A549 (cell line): ENCODE results near the gene SH3BGR. TPM values are rescaled to one million over a fixed set of nuclear protein-coding genes. Genes with fewer than 3 reads are reported as not detected.

ENCODE experiments used
- ATAC-seq, 2 experiments: fragments of 200-7000 bp in 1 of 2; fragments of >200 bp in 1 of 2; cut with Nextera tagmentation in 1 of 2; cut with Tn5 transposase in 1 of 2; 3 replicates each; pipeline versions ENCODE4 v1.8.0 to v1.9.1; 2018 to 2020; ENCODE audit warnings: mild to moderate bottlenecking in 1 of 2, moderate library complexity in 1 of 2
- CTCF ChIA-PET: fragments of 300-600 bp; sonication (Branson Sonifier 250); formaldehyde crosslinking; extraction: SDS; loops from one replicate; lab custom pipeline; 2021; ENCODE audit warnings: antibody characterized with exemption, inconsistent platforms; lab: Yijun Ruan, JAX
- POLR2A ChIA-PET: fragments of 350-600 bp; formaldehyde crosslinking; extraction: SDS; loops from one replicate; lab custom pipeline; 2021; ENCODE audit warnings: antibody characterized with exemption, inconsistent platforms; lab: Yijun Ruan, JAX
- DNase-seq, 2 experiments: peaks; one replicate each; pipeline versions ENCODE4 v3.0.0 to v3.0.0-alpha.2; 2011 to 2016; ENCODE audit warnings: low read depth in 1 of 2, low spot score in 1 of 2
- FAIRE-seq: peaks from 2 replicates; lab custom pipeline; 2011; peaks lifted over from hg19 to GRCh38; lab: Jason Lieb, UNC
- H3K27ac ChIP-seq, 2 experiments: fragments of >200 bp; sonication (Bioruptor Twin); formaldehyde crosslinking; 3 replicates each; pipeline ENCODE4 v1.5.1; 2016 to 2017
- H3K4me1 ChIP-seq: fragments of >200 bp; sonication (Bioruptor Twin); formaldehyde crosslinking; 3 replicates; pipeline ENCODE4 v1.6.1; 2016
- H3K4me2 ChIP-seq: fragments of >200 bp; sonication (Bioruptor Twin); formaldehyde crosslinking; 3 replicates; pipeline ENCODE4 v1.6.1; 2016
- H3K4me3 ChIP-seq: fragments of >200 bp; sonication (Bioruptor Twin); formaldehyde crosslinking; 3 replicates; pipeline ENCODE4 v1.5.1; 2016
- H3K9me3 ChIP-seq: fragments of >200 bp; sonication (Bioruptor Twin); formaldehyde crosslinking; 3 replicates; pipeline ENCODE4 v1.6.1; 2016
- ATOH8 ChIP-seq: fragments of 250-450 bp; sonication (Bioruptor Pico); IDR thresholded peaks from 2 replicates; pipeline ENCODE4 v1.5.0; 2020; ENCODE audit warnings: low read depth, mild to moderate bottlenecking, moderate library complexity
- BCL3 ChIP-seq: fragments of >200 bp; sonication (Bioruptor Twin); formaldehyde crosslinking; IDR thresholded peaks from 3 replicates; pipeline ENCODE4 v1.6.1; 2016
- CHD4 ChIP-seq: fragments of 200-600 bp; sonication (generic); IDR thresholded peaks from 2 replicates; pipeline ENCODE4 v1.6.1; 2016; ENCODE audit warnings: antibody characterized with exemption, mild to moderate bottlenecking, borderline replicate concordance
- ELK1 ChIP-seq: fragments of 150-350 bp; IDR thresholded peaks from 2 replicates; pipeline ENCODE4 v1.6.1; 2014; ENCODE audit warnings: low read depth, mild to moderate bottlenecking, low read length
- FOSB ChIP-seq: fragments of 250-450 bp; sonication (Bioruptor Pico); IDR thresholded peaks from 2 replicates; pipeline ENCODE4 v1.5.0; 2020; ENCODE audit warnings: mild to moderate bottlenecking, moderate library complexity
- HDAC2 ChIP-seq: fragments of 200-600 bp; sonication (generic); IDR thresholded peaks from 2 replicates; pipeline ENCODE4 v1.6.1; 2016
- HES2 ChIP-seq: fragments of >200 bp; sonication (Bioruptor Twin); formaldehyde crosslinking; IDR thresholded peaks from 2 replicates; pipeline ENCODE4 v1.6.1; 2016
- HMGXB4 ChIP-seq: fragments of 250-450 bp; sonication (Bioruptor Pico); IDR thresholded peaks from 2 replicates; pipeline ENCODE4 v1.5.0; 2021; ENCODE audit warnings: mild to moderate bottlenecking, moderate library complexity, borderline replicate concordance
- JUN ChIP-seq, 2 experiments: fragments of >200 bp; sonication (Bioruptor Twin); formaldehyde crosslinking; IDR thresholded peaks; 2 replicates in 1 of 2; 3 replicates in 1 of 2; pipeline ENCODE4 v1.6.1; 2016 to 2017
- KDM1A ChIP-seq: fragments of 200-600 bp; sonication (generic); IDR thresholded peaks from 2 replicates; pipeline ENCODE4 v1.6.1; 2016; ENCODE audit warnings: low read depth, mild to moderate bottlenecking
- KDM5A ChIP-seq: fragments of 200-600 bp; sonication (generic); IDR thresholded peaks from 2 replicates; pipeline ENCODE4 v1.6.1; 2016; ENCODE audit warnings: antibody characterized with exemption, mild to moderate bottlenecking
- MAX ChIP-seq: IDR thresholded peaks from 2 replicates; pipeline ENCODE4 v1.6.1; 2012
- RAD21 ChIP-seq, 2 experiments: fragments of >200 bp in 1 of 2; sonication (Bioruptor Twin) in 1 of 2; formaldehyde crosslinking in 1 of 2; IDR thresholded peaks in 1 of 2; conservative IDR thresholded peaks in 1 of 2; 2 replicates in 1 of 2; 3 replicates in 1 of 2; pipeline ENCODE4 v1.6.1; 2012 to 2018; ENCODE audit warnings: inconsistent platforms in 1 of 2
- RCOR1 ChIP-seq: fragments of 150-350 bp; IDR thresholded peaks from 2 replicates; pipeline ENCODE4 v1.6.1; 2014; ENCODE audit warnings: antibody characterized with exemption, low read length, low read depth
- SMC3 ChIP-seq: fragments of >200 bp; sonication (Bioruptor Twin); formaldehyde crosslinking; IDR thresholded peaks from 3 replicates; pipeline ENCODE4 v1.6.1; 2018; ENCODE audit warnings: inconsistent platforms
- ZFP36 ChIP-seq: fragments of 450-650 bp; IDR thresholded peaks from 2 replicates; pipeline ENCODE4 v1.6.1; 2014; ENCODE audit warnings: borderline replicate concordance; ENCODE audit not compliant: partially characterized antibody
- ZSCAN20 ChIP-seq: fragments of 250-450 bp; sonication (Bioruptor Pico); IDR thresholded peaks from 2 replicates; pipeline ENCODE4 v1.8.0; 2022; ENCODE audit warnings: mild to moderate bottlenecking, moderate library complexity
- WGBS: methylation state at CpG from one replicate; pipeline ENCODE4 v1.1.6; 2017; ENCODE audit errors: missing lambda C conversion rate; 5-methylcytosine and 5-hydroxymethylcytosine counted together
- polyA plus RNA-seq, 4 experiments: library from polyadenylated mRNA; depleted of rRNA in 3 of 4; stranded (reverse); fragments of >200 nt; fragmentation: RNase III in 1 of 4; extraction: RNeasy Plus Mini Kit Qiagen cat#74134 plus additional on column Dnase treatment in 1 of 4; gene quantifications; 2 replicates in 3 of 4; 3 replicates in 1 of 4; pipeline ENCODE4 v1.2.3, GENCODE V29; 2011 to 2017

SH3BGR gene
- polyA plus RNA-seq, 2 of the 4 experiments (the other 2 are of a cell fraction): 1.0 to 3.0 TPM

GRCh38 chr21:39422527-39423241 is 29.1 kb upstream of the SH3BGR start:
- H3K4me1 ChIP-seq: no peaks in the 10 kb centered on the region
- no peaks in the 10 kb centered on the region for H3K9me3 ChIP-seq
- no peak overlapping the region for H3K27ac ChIP-seq
- CTCF ChIA-PET: interaction anchor here (1.4 kb wide), 1 partner anchor 19 kb away, joined by 5 read pairs; no protein-coding TSS in a partner anchor
- ATAC-seq: no peak
- no peak for FAIRE-seq
- H3K4me3 ChIP-seq: no peak overlapping the region
- DNase-seq: no peak
- POLR2A ChIA-PET: no interaction called here
- TF ChIP-seq ZSCAN20 (CRISPR knock-in tag): no peak
- TF ChIP-seq HMGXB4 (CRISPR knock-in tag): no peak
- TF ChIP-seq BCL3: no peak
- no peak for TF ChIP-seq RCOR1
- no peak for TF ChIP-seq ZFP36
- WGBS: 89% methylated on average over 5 of the region's 5 CpGs
- no peak overlapping the region for H3K4me2 ChIP-seq

- no peak for DNase-seq
- no peak for FAIRE-seq
- Histone ChIP-seq H3K4me3 (no peak overlapping the region), H3K27ac (no peak overlapping the region), H3K4me1 (no peaks in the 10 kb centered on the region), H3K9me3 (no peaks in the 10 kb centered on the region), H3K4me2 (no peak overlapping the region)
- no peak for ATAC-seq
- POLR2A ChIA-PET: no interaction called here
- 50% methylated on average over 2 of the region's 2 CpGs for WGBS
- no peak for TF ChIP-seq CHD4
- no peak for TF ChIP-seq HDAC2
- TF ChIP-seq MAX: no peak
- TF ChIP-seq ATOH8 (CRISPR knock-in tag): no peak
- TF ChIP-seq ELK1: no peak
- TF ChIP-seq FOSB (CRISPR knock-in tag): no peak
- no peak for TF ChIP-seq SMC3
- no peak for TF ChIP-seq KDM5A
- TF ChIP-seq HMGXB4 (CRISPR knock-in tag): no peak
- TF ChIP-seq RAD21 (conservative IDR thresholded peaks at IDR 0.05 in 1 of 2, IDR thresholded peaks at IDR 0.05 in 1 of 2): no peak
- no peak for TF ChIP-seq HES2
- TF ChIP-seq KDM1A: no peak
- TF ChIP-seq RCOR1: no peak
- no peak for TF ChIP-seq JUN (IDR thresholded peaks at IDR 0.05)
- CTCF ChIA-PET: interaction anchor here (4.4 kb wide), 1 partner anchor 11 kb away, joined by 29 read pairs; no protein-coding TSS in a partner anchor
Measured at GRCh38 chr21:39429445-39429844, 22.3 kb upstream of the SH3BGR start.
